Suprapubic skin (tissue), 3 donors: Measurements from ENCODE around the gene N4BP2L1.

Source experiments
- POLR2AphosphoS5 ChIP-seq, 3 donors: sonication (generic); formaldehyde crosslinking; IDR thresholded peaks; one replicate each; pipeline ENCODE4 v1.6.1; 2017; ENCODE audit warnings: antibody characterized with exemption in 3 of 3
- TF ChIP-seq, protein P1 (sequence below), 2 donors: fragments of 200-600 bp in 1 of 2; fragments of 450-650 bp in 1 of 2; sonication (generic) in 1 of 2; IDR thresholded peaks; one replicate each; pipeline ENCODE4 v1.5.1; 2016 to 2019; ENCODE audit warnings: antibody characterized with exemption in 2 of 2, mild to moderate bottlenecking in 1 of 2, moderate library complexity in 1 of 2

DNA sequence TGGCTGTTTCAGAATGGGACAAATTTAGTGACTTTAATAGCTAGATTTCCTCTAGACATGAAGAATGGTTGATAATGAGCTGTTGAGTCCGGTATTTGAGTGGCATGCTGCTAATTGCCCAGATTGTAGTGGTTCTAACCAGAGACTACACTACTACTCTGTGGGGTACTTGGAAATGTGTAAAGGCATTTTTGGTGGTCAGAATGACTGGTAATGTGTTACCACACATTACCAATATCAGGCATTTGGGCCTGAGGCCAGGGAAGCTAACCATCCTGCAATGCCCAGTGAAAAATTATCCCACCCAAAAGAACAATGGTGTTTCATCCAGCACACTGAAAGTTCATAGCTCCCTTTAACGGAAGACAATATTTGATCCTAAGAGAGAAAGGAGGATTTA, 17.5 kb upstream of the N4BP2L1 start:
- TF ChIP-seq, protein P1, sequence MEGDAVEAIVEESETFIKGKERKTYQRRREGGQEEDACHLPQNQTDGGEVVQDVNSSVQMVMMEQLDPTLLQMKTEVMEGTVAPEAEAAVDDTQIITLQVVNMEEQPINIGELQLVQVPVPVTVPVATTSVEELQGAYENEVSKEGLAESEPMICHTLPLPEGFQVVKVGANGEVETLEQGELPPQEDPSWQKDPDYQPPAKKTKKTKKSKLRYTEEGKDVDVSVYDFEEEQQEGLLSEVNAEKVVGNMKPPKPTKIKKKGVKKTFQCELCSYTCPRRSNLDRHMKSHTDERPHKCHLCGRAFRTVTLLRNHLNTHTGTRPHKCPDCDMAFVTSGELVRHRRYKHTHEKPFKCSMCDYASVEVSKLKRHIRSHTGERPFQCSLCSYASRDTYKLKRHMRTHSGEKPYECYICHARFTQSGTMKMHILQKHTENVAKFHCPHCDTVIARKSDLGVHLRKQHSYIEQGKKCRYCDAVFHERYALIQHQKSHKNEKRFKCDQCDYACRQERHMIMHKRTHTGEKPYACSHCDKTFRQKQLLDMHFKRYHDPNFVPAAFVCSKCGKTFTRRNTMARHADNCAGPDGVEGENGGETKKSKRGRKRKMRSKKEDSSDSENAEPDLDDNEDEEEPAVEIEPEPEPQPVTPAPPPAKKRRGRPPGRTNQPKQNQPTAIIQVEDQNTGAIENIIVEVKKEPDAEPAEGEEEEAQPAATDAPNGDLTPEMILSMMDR (IDR thresholded peaks at IDR 0.05): no peak
- no peak for TF ChIP-seq POLR2AphosphoS5 (IDR thresholded peaks at IDR 0.05)
